ENCODE data around the gene FLT3LG.
"Not testable (repeated sequence)": the region's sequence is repeated elsewhere in the genome, so short reads cannot be mapped to it uniquely, and the experiment has no call there.

The FLT3LG gene

DNA sequence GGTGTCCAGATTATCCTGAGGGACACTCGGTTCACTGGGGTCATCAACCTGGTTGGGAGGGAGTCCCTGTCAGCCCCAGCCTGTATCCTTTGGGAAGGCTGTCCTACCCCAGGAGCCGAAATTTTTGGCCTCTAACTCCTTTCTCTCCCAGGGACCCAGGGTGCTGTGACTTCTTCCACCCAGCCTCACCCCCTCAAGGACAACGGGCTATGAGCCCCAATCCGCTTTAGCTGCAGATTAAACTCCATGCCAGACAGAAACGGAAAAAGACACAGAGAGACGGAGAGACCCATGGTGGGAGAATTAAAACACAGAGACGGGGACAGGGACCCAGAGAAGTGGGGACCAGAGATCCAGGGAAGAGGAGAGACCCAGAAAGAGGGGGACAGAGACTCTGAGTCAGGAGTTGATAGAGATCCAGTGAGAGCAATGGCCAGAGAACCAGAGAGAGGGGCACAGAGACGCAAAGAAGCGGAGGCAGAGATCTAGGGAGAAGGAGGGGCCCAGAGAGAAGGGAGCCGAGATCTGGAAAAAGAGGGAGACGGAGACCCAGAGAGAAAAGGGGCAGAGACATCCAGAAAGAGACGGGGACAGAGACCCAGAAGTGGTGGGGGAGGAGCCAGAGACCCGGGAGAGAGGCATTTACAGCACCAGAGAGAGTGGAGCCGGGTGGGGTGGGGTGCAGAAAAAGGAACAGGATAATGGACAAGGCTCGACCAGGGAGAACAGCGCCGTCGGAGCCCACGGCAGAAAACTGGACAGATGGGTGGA lies 33.4 kb upstream of the FLT3LG start:
- DNase-seq, result no peak

DNA sequence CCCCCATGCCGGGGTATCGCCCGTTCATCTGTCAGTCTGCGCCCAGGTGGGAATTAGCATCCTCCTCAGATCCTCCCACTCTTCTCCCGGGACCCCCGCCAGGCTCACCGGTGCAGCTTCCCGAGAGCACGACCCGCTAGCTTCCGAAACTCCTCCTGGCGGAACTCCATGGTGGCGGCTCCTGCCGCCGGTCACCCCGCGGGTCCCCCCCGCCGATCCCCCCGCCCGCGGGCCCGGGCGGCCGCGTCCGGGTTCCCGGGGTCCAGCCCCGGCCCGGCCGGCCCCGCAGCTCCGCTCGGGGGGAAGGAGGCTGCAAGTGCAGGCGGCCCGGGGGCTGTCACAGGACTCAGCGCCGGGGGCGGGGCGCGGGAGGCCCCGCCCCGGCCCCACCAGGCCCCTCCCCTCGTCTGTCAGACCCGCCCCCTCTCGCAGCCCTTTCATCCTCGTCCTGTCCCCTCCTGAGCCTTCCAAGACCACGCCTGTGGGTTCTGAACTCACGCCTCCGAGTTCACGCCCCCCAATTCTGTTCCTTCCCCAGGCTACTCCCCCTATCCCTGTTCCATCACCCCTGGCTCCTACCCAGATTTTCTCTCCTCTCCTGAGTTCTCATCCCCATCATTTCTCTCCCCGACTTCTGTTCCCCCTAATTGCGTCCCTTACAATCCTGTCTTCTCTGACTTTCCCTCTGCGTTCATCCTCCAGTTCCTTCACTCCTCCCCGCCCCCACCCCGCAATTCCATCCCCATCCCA lies 32.6 kb upstream of the FLT3LG start, which contains the start of gene SLC17A7:
TSS of gene SLC17A7 (minus strand) at position 318 of the 750 bp plus-strand sequence. CDS start at position 170, 148 bp downstream.
- peak in 13 of 58 donors; percentile 13 to 68 (median 32) for DNase-seq

DNA sequence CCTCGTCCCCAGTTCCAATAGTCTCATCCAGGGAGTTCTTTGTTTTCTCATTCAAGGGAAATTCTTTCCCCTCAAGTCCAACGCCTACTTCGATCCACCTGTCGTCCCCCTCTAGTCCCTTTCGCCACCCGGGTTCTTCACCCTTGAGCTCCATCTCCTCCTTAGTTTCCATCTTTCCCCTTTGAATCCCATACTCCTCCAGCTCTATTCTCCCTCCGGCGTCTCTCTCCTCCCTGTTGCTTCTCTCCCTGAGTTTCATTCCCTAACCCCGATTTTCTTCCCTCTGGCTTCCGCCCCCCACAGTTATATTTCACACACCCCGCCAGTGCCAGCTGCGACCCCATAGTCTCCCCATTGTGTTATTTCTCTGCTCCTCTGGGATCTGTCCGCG lies 32.1 kb upstream of the FLT3LG start:
- no peak for DNase-seq

GRCh38 chr19:49442354-49442753 lies 31.7 kb upstream of the FLT3LG start:
- peak in 14 of 58 donors; percentile 13 to 70 (median 42) for DNase-seq

DNA sequence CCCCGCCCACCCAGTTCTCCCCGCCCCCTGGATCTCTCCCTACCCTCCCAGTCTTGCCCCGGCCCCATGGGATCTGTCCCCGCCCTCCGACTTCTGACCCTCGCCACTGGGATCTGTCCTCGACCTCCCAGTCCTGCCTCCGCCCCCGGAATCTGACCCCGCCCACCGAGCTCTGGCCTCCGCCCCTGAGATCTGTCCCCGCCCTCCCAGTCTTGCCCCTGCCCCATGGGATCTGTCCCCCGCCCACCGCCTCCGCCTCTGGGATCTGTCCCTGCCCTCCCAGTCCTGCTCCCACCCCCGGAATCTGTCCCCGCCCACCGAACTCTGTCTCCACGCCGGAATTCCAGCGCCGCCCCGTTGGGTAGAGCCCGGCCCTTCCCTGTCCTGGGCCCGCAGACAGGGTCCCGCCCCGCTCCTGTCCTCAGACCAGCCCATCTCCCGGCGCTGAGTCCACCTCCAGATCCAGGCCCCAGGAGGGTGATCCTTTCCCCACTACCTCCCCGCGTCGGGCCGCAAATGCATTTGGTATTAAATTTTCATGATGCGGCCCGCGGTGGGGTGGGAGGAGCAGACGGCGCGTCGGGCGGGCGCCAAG lies 31.1 kb upstream of the FLT3LG start:
- DNase-seq, result peak in 35 of 58 donors; percentile 21 to 77 (median 48)

- peak; percentile 69 to 98 (median 92) for DNase-seq
These were observed 30.5 kb upstream of the FLT3LG start for GRCh38 chr19:49443366-49444099.

DNA sequence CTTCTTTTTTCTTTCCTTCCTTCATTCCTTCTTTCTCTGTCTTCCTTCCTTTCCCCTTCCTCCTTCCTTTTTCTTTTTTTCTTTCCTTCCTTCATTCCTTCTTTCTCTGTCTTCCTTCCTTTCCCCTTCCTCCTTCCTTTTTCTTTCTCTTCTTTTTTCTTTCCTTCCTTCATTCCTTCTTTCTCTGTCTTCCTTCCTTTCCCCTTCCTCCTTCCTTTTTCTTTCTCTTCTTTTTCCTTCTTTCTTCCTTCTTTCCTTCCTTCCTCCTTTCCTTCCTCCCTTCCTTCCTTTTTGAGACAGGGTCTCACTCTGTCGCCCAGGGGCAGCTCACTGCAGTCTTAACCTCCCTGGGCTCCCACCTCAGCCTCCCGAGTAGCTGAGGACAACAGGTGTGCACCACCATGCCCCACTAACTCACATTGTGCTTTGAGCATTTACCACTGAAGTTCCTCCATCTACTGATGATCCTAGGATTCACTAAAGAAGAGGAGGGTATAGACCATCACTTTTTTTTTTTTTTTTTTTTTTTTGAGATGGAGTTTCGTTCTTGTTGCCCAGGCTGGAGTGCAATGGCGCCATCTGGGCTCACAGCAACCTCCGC lies 29.8 kb upstream of the FLT3LG start:
- not testable (repeated sequence) for DNase-seq

DNA sequence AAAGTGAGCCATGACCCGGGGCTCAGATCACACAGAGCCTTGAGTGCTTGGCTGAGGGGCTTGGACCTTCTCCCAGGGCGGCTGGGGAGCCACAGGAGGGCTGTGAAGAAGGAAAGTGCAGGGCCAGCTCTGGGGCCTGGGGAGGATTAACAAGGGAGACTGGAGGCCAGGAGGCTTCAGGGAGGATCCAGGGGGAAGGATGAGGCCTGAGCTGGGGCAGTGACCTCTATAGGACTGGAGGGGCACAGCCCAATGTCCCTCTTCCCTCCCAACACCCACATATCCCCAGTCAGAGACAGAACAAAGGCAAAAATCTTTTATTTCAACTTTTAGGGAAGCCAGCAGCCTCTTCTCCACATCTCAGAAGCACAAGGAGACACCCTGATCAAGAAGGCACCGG lies 28.0 kb upstream of the FLT3LG start:
- no peak for DNase-seq

DNA sequence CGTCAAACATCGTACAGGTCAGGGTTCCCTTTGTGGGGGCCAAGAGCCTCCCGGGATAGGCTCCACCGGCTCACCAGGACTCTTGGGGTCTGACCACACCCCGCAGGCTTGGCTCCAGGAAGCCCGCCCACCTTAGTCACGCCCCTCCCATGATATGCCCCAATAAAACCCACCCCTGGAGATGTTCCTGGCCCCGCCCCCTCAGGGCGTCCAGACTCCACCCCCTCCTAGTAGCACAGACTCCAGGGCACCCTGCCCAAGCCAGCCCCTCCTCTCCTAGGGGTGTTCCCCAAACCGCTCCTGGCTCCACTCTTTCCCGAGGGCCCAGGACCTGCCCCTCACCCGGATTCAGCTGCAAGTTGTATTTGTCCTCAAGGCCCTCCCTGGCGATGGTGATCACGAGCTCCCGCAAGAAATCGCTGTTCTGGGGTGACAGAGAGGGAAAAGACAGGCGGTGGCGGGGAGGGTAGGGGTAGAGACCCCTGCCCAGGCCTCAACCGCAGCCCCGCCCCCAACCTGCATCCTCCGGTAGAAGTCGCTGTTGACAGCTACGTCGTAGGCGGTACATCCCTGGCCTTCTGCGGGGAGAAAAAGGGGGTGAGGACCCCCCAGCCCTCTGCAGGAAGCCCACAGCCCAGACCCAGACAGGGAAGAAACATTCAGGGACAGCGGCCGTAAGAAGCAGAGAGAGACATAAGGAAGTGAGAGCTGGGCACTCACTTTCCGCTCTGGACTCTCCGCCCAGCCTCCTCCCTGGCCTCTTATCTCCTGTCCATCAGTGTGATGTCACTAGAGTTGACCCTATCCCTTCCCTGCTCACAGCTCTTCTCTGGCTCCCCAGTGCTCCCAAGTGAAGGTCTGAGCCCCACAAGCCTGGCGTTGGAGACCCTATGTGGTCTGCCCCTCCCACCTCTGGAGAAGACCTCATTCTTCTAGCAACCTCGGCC lies 26.3 kb upstream of the FLT3LG start:
- DNase-seq, result peak in 2 of 58 donors; percentile 10 to 18

DNA sequence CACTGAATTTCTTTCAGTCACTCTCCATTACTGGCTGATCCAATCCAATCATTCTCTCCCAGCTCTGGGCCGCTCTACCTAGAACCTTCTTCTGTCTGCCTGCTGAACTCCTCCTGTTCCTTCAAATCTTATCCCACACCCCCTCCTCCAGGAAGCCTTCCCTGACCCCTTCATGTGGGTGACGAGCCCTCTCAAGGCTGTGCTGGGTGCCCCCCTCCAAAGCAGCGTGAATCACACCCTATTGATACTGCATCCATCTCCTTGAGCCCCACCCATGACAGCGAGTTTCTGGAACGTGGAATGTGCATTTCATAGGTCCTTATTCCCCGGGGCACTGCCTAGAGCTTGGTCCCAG lies 25.6 kb upstream of the FLT3LG start:
- DNase-seq, result no peak

DNA sequence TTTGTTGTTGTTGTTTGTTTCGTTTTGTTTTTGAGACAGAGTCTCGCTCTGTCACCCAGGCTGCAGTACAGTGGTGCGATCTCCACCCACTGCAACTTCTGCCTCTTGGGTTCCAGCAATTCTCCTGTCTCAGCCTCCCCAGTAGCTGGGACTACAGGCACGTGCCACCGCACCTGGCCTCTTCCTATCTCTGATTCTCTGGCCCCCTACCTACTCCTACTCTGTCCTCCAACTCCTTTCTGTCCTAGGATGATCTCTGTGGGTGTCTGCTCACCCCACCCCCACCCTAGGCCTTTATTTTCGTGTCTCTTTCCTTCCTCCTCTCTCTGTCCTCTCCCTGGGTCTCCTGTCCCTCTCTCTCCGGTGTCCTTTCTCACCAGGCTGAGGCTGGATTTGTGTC lies 23.6 kb upstream of the FLT3LG start:
- no peak for DNase-seq

DNA sequence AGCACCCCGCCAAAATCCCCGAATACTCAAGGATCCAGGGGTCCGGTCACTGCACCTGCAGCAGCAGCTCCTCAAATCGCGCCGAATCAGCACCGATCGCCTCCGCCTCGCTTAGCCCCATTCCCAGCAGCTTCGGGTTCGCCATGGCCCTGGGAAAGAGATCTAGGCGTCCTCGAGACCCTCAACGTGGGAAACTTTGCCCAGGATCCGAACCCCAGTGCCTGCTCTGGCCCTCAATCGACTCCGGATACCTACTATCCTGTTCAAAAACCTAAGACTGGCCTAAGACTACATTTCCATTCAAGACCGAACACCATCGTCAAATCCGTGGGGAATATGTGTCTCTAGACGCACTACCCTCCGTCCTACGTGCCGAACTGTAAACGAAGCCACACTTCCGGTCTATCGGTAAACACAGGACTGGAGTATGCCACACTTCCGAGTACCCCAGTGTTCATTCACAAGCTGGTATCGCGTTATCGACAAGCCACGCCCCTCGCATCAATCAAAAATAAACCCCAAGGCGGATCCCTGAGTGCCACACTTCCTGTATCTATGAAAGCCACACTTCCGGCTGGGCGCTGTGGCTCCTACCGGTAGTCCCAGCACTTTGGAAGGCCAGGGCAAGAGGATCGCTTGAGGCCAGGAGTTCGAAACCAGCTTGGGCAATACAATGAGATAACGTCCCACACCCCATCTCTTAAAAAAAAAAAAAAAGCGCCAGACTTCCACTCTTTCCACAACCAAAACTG lies 22.4 kb upstream of the FLT3LG start, which contains the start of gene PIH1D1:
TSS of gene PIH1D1 (minus strand) at position 385 of the 752 bp plus-strand sequence. CDS start at position 145, 240 bp downstream.
- peak; percentile 32 to 99 (median 94) for DNase-seq

DNA sequence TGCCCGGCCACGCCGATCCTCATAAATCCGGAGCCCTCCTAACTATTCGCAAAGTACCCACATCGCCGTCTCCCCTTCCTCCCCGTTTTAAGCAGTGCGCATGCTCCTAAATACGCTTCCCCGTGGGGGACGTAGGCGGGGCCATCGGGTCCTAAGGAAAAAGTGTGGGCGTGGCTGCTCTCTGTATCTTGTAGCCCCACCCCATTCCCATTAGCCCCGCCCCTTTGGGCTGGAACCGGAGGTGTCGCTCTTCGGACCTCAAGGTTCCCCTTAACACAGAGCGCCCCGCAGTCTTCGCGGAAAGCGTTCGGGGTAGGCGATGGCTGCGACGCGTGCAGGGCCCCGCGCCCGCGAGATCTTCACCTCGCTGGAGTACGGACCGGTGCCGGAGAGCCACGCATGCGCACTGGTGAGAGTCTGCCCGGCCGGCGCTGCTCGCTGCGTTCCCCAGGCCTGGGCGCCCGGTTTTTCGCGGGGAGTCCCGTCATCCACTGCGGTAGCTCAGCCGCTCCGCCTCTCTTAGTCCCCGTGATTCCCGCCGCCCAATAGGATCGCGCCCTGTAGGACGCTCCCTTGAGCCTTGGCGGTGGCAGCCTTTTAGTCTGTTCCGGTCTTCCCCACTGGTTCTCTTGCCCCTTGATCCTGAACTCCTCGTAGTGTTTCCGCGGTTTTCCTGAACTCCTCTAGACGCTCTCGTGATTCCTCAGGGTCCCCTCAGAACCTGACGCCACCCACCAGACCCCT lies 20.8 kb upstream of the FLT3LG start, which contains the start of gene ALDH16A1:
TSS of gene ALDH16A1 (plus strand) at position 213 of the 744 bp plus-strand sequence. CDS start at position 320, 107 bp downstream.
- peak; percentile 77 to 99 (median 97) for DNase-seq

DNA sequence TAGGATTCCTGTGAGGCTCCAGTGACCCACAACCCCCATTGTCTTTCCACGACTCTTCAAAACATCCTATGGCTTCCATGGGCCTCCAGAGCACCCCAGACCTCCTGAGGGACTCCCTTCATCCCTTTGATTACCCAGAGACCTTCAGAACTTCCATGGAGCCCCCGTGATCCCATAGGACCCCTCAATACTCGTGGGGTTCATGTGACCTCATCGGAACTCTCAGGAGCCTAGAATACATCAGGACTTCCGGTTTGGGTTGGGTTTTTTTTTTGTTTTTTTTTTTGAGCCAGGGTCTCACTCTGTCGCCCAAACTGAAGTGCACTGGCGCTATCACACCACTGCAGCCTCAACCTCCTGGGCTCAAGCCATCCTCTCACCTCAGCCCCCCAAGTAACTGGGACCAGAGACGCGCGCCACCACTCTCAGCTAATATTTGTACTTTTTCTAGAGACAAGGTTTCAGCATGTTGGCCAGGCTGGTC lies 20.2 kb upstream of the FLT3LG start:
- no peak for DNase-seq

- DNase-seq, result no peak
These were observed 18.2 kb upstream of the FLT3LG start for GRCh38 chr19:49455773-49456172.

- DNase-seq, result no peak
These were observed 17.7 kb upstream of the FLT3LG start for GRCh38 chr19:49456326-49456725.

DNA sequence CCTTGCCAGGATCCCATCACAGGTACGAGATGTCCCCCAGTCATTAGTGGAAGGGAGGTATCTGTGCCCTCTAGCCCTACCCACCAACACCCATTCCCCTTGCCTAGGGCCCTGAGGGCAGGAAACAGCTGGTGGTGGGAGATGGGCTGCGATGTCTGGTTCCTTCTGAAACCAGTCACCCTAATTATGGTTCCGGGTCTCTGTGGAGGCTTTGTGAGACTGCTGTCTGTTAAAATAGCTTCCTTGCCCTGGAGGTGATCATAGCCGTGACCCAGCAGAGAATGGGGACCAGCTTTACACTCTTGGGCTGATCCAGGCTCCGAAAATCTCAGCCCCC lies 15.5 kb upstream of the FLT3LG start:
- no peak for DNase-seq

- DNase-seq, result no peak
These were observed 14.6 kb upstream of the FLT3LG start for GRCh38 chr19:49459388-49459787.

All from anterior cingulate cortex (tissue), 58 donors.